ENCODE measurements around the gene EIF5.

- TF ChIP-seq EZH2 (IDR thresholded peaks at IDR 0.05) (no peak), POLR2AphosphoS5 (IDR thresholded peaks at IDR 0.05; ENCODE audit: borderline replicate concordance, low read depth, low read length) (no peak), FOXP2 (optimal IDR thresholded peaks at IDR 0.05; ENCODE audit: control extremely low read depth, extremely low read length, insufficient read depth) (no peak)
Measured at GRCh38 chr14:103367995-103368394, 34.0 kb downstream of the EIF5 start.
